Mononuclear cell (primary cell): ENCODE results near the gene APC2. TPM values are rescaled to one million over a fixed set of nuclear protein-coding genes. Genes with fewer than 3 reads are reported as not detected.
"Not testable (repeated sequence)": the region's sequence is repeated elsewhere in the genome, so short reads cannot be mapped to it uniquely, and the experiment has no call there.

Experiments used
- H3K27me3 ChIP-seq: 2 replicates; pipeline ENCODE4 v1.6.0; 2011; ENCODE audit warnings: low read length, control low read depth; ENCODE audit not compliant: insufficient read depth
- H3K4me1 ChIP-seq: 2 replicates; pipeline ENCODE4 v1.5.1; 2011; ENCODE audit warnings: mild to moderate bottlenecking, low read length, control low read depth; ENCODE audit not compliant: insufficient read depth
- H3K4me3 ChIP-seq: 2 replicates; pipeline ENCODE4 v1.5.1; 2011; ENCODE audit warnings: mild to moderate bottlenecking, low read length, moderate library complexity
- H3K9me3 ChIP-seq: 2 replicates; pipeline ENCODE4 v1.5.1; 2011; ENCODE audit warnings: low read depth, mild to moderate bottlenecking, control low read depth, low read length
- total RNA-seq: library from RNA; depleted of rRNA; stranded (reverse); fragments of >200 nt; gene quantifications from one replicate; pipeline ENCODE4 v1.2.3, GENCODE V29; 2012

Gene APC2
- total RNA-seq, 1 donor = 0.10 TPM

DNA sequence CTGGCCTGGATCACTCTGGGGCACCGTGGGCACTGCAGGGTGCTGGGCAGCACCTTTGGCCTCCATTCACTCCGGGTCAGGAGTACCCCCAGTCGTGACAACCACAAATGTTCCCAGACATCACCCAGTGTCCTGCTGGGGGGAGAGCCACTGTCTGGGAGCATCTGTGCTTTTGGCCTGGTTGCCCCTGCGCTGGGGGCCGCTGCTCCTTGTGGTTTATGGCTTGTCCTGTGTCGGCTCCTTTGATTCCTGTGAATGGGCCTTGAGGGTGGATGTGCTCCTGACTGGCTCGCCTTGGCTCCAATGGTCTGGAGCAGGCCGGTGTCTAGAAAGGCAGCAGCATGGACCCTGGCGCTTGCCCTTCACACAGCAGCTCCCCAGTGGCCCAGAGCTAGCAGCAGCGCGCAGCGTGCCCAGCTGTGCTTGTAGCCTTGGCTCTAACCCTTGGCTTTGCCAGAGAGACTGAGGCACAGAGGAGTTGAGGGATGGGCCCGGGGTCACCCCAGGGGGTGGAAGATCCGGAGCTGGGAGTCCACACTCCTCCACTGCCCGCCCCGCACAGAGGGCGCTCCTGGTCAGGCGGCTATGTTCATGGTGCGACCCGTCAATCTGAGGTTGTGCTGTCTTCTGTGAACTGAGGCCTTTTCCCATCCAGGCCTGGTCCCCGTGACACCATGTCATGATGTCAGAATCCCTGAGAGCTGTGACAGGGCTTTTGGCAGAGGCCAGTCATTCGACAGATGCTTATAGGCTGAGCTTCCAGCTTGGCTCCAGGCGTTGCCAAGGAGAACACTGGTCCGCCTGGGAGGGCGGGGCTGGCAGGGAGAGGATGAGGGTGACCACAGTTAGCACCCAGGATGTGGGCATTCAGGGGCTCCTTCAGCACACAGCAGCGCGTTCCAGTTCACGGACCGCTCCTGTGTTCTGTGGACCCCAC lies 38.4 kb upstream of the APC2 start:
- no peaks in the 10 kb centered on the region for H3K9me3 ChIP-seq
- H3K27me3 ChIP-seq = no peaks in the 10 kb centered on the region
- H3K4me1 ChIP-seq = peaks cover 80% of the 10 kb centered on the region
- H3K4me3 ChIP-seq = no peak overlapping the region

DNA sequence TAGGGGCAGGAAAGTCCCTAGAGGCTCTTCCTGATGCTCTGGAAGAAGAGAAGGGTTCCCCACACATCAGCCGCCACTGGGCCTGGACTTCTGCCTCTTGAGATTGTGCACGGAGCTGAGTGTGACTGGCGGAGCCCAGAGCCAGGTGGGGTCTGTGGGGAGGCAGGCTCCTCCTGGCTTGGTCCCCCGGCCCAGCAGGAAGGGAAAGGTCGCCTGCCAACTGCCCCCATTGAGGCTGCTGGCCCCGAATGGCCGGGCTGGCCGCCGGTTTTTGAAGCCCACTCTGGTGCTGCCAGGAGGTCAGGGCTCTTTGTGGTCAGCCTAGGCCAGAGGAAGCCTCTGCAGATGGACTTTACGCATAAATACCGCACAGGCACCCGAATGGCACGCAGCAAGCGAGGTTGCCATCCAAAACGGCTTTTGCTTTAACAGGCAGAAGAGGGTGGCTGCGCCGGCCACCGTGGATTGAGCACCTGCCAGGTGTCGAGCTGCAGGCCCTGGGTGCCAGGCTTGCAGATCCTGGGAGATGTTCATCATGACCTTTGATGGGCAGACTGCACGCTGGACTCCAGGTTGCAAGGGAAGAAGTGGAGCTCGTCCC lies 37.5 kb upstream of the APC2 start:
- Histone ChIP-seq H3K4me1 (peaks cover 77% of the 10 kb centered on the region), H3K9me3 (no peaks in the 10 kb centered on the region), H3K27me3 (no peaks in the 10 kb centered on the region), H3K4me3 (no peak overlapping the region)

DNA sequence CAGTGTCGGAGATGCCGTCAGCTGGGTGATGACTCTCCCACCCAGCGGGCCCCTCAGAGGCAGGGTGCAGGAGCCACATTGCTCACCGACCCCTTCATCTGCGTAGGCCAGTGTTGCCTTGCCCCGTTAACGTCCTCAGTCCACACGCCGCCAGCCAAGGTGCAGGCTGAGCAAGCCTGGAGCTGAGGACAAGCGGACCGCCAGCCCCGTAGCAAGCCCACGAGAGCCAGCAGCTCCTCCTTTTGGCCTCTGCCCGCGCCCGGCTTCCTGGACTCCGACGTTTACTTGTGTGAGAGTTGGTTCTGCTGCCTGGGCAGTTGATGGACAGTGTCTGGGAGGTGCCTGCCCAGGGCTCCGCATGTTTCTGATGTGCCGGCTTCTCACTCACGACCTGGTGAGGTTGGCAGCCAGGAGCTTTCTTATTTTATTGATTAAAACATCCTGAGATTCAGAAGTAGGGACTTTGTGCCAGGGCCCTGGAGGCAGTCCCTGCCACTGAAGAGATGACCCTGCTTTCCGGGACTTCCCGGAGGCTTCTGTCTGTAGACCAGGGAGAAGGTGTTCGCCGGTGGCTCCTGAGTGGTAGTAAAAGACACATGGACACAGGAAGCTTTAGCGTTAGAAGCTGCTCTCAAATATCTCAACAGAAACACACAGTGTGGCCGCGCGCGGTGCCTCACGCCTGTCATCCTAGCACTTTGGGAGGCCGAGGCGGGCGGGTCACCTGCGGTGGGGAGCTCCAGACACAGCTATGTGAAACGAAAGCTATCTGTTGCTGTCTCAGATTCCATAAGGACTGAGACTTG lies 36.7 kb upstream of the APC2 start:
- Histone ChIP-seq H3K4me3 (no peak overlapping the region), H3K27me3 (no peaks in the 10 kb centered on the region), H3K4me1 (peaks cover 76% of the 10 kb centered on the region), H3K9me3 (no peaks in the 10 kb centered on the region)

DNA sequence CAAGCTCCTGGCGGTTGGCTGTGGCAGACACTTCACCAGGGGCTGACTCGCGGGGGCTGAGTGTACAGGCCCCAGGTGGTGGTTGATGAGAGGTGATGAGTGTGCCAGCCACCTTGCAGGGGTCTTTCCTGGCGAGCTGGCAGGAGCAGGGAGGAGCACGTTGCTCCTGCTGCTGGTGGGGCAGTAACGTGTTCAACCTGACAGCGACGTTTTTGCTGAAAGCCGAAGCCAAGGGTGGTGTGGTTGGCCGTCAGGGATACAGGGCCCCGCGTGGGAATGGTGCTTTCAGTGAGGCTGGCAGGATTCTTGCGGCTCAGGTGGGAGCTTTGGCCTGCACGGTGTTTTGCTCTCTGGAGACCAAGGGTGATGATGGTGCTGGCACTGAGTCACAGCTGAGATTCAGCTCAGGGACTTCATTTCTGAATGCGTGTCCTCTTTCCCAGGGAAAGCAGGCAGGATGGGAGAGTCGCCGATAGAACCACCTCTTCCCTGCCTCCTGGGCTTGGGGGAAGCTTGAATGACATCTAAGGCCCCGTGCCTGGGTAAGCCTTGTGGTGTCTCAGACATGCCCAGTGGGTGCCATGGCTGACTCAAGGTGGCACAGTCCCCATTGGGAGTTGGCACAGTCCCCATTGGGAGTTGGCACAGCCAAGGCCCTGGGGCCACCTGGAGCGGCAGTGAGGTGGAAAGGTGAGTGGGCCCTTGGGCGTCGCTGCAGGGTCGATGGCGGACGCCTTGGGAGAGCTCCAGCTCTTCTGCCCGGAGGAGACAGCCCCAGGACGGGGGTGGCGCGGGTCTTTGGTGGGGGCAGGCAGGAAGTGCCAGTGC lies 33.7 kb upstream of the APC2 start:
- Histone ChIP-seq H3K9me3 (no peaks in the 10 kb centered on the region), H3K4me3 (no peak overlapping the region), H3K27me3 (no peaks in the 10 kb centered on the region), H3K4me1 (peaks cover 46% of the 10 kb centered on the region)

DNA sequence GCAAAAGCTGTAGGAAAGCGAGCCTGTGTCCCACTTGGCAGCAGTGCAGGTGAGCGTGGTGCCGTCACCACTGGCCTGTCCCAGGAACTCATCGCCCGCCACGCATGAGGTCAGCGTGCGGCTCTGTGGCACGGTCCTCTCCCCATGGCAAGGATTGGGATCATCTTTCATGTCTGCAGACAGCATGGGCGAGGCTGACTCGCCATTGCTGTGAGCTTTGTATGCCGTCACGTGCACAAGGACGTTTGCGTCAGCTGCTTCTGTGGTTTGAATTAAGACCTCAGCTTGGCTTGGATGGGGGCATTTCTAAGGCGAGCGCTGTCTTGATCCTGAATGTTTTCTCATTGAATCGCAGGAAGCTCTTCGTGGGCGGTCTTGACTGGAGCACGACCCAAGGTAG lies 32.8 kb upstream of the APC2 start:
- H3K4me1 ChIP-seq = peaks cover 37% of the 10 kb centered on the region
- H3K27me3 ChIP-seq = no peaks in the 10 kb centered on the region
- no peak overlapping the region for H3K4me3 ChIP-seq
- H3K9me3 ChIP-seq = no peaks in the 10 kb centered on the region

DNA sequence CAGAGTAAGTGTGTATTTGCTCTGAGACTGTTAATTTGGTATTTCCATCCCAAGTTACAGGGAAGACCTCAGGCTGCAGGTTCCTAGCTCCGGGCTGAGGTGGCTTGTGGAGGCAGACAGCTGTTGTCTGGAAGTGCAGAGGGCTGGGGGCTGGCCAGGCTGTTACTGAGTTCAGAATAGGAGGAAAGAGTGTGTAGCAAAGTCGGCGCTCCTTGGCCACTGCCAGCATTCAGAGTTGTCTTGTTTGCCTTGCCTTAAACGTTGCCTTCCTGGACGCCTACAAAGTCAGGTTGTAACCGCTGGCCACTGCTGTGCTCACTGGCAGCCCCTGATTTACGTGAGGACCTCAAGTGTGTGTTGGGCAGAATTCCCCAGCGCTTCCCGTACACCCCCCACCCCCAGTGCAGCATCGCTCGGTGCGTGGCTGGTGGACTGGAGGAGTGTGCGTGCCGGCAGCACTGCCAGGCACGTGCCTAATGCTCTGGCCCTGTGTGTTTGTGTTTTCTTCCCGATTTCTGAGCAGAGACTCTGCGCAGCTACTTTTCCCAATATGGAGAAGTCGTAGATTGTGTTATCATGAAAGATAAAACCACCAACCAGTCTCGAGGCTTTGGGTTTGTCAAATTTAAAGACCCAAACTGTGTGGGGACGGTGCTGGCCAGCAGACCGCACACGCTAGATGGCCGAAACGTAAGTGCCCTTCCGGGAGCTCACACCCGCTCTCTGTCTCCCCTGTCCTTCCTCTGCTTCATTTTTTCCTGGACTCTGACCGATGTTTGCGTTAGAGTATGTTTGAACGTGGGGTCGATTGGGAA lies 32.0 kb upstream of the APC2 start:
- H3K27me3 ChIP-seq = no peaks in the 10 kb centered on the region
- peaks cover 29% of the 10 kb centered on the region for H3K4me1 ChIP-seq
- H3K9me3 ChIP-seq = no peaks in the 10 kb centered on the region
- H3K4me3 ChIP-seq = no peak overlapping the region

DNA sequence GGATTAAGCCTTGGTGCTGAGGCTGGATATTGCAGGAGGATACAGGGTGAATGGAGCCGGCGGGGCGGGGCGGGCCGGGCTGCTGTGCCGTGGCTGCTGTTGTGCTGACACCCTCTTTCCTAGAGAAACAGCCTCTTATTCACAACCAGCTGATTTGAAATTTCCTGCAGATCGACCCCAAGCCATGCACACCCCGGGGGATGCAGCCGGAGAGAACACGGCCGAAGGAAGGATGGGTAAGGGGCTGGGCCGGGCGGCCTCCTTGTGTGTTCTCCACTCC lies 31.5 kb upstream of the APC2 start:
- H3K9me3 ChIP-seq = no peaks in the 10 kb centered on the region
- H3K27me3 ChIP-seq = no peaks in the 10 kb centered on the region
- peaks cover 24% of the 10 kb centered on the region for H3K4me1 ChIP-seq
- H3K4me3 ChIP-seq = no peak overlapping the region

DNA sequence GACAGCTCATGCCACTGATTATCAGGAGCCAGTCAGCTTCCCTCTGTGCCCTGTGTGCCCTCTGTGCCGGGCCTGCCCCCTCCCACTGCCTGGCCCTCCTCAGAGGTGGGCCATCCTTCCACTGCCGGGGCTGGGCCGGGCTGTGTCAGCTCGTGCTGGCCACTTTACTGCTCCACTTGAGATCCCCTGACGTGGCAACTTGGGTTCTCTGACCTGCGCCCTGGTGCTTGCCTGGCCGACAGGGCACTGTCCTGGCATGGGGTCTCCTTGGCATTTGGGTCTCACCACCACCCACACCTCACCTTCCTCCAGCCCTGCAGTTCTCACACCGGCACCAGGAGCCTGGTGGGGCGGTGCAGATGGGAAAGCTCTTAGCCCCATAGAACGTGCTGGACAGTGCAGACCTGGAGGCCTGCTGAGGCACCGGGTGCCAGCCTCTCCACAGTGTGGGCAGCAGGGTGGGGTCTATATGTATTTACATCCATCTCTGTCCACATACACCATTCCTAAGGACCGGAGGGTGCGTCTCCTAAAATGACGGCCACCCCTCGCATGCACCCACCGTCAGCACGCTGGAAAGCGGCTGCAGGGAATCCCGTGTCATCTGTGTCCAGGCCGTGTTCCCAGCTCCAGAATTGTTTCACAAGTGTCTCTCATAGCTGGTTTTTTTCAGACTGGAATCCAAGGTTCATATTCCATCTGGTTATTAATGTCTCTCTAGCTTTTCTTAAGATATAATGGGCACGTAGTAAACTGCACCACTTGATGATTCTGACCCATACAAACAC lies 30.8 kb upstream of the APC2 start:
- Histone ChIP-seq H3K4me3 (no peak overlapping the region), H3K27me3 (no peaks in the 10 kb centered on the region), H3K4me1 (peaks cover 21% of the 10 kb centered on the region), H3K9me3 (no peaks in the 10 kb centered on the region)

DNA sequence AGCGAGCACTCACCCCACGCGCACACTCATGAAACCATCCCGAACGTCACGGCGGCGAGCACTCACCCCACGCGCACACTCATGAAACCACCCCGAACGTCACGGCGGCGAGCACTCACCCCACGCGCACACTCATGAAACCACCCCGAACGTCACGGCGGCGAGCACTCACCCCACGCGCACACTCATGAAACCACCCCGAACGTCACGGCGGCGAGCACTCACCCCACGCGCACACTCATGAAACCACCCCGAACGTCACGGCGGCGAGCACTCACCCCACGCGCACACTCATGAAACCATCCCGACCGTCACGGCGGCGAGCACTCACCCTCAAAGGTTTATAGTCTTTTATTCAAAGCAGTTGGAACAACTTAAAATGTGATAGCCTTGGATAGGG lies 29.8 kb upstream of the APC2 start:
- peaks cover 17% of the 10 kb centered on the region for H3K4me1 ChIP-seq
- H3K9me3 ChIP-seq, H3K27me3 ChIP-seq, H3K4me3 ChIP-seq: not testable (repeated sequence)

DNA sequence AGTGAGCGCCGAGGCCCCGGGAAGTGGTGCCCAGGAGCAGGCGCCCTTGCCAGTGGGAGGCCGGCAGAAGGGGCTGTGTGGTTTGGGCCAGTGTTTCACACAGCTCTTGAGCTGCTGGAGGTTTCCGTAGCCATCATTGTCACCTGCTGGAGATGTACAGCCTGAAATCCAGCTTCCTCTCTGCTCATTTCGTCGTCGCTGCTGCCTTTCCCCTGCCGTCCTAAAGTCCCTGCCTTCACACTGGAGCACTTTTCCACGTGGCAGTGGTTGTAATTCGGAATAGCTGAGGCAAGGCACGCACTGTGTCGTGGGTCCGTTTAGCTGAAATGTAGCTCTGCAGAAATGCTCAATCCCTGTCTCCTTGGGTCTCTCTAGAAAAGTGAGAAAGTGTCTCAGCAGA lies 29.3 kb upstream of the APC2 start:
- Histone ChIP-seq H3K9me3 (no peaks in the 10 kb centered on the region), H3K4me1 (peaks cover 12% of the 10 kb centered on the region), H3K4me3 (no peak overlapping the region), H3K27me3 (no peaks in the 10 kb centered on the region)

DNA sequence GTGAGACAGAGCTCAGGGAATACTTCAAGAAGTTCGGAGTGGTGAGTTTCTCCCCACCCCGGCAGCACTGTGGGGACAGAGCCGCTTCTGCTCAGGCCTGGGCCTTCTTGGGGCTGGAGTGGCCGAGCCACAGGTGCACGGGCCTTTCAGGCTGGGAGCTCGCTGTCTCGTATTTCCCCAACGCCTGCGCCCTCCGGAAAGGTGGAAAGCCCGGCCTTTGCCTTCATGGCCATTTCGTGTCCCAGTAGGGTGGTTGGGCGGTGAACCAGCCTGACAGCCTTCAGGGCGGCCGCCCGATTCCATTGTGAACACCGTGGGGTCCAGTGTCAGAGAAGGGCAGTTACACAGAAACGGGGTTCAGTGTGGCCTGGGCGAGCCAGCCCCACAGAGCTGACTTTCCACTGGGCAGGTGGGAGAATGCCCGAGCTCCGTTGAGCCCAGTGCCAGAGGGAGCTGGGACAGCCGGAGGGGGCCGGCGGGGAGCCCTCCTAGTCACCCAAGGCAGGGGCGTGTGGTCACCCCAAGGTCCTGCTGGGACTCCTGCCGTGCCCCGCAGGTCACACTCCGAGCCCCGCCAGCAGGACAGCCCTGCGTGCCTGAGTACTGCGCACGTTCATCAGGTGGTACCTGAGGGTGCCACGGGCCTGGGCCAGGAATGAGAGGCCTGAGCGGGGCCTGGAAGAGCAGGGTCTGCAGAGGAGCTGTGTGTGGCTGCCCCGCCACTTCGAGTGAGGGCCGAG lies 28.5 kb upstream of the APC2 start:
- H3K9me3 ChIP-seq = no peaks in the 10 kb centered on the region
- no peak overlapping the region for H3K4me3 ChIP-seq
- H3K27me3 ChIP-seq = no peaks in the 10 kb centered on the region
- peaks cover 4% of the 10 kb centered on the region for H3K4me1 ChIP-seq

DNA sequence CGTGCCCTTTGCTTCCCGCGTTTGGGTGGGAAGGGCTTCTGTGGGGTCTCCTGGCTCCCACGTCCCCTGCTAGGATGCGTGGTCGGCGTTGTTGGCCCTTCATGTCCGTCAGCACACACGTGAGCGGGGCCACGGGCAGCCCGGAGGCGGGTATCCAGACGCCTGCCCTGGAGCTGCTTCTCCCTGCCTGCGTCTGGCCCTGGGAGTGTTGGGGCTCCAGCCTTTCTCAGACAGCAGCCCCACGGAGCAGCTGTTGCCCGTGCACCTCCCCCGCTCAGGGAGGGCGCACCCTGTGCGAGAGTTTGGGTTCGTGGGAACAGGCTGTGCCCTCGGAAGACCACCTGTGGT lies 28.0 kb upstream of the APC2 start:
- Histone ChIP-seq H3K4me3 (no peak overlapping the region), H3K9me3 (no peaks in the 10 kb centered on the region), H3K4me1 (no peaks in the 10 kb centered on the region), H3K27me3 (no peaks in the 10 kb centered on the region)

DNA sequence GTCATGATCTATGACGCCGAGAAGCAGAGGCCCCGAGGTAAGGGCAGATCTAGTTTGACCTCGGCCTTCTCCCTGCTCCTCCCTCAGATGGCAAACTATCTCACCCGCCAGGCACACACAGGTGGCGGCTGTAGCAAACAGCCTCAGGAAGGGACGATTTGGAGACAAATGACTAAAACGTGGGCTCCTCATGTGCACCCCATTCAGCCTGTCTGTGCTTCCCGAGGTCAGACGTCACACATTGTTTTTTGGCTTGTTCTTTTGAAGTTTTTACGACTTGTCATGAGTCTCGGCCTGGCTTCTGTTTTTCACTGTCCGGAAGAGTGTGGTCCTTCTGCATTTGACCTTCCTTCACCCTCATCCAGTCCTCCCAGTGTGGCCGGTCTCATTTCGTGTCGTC lies 27.6 kb upstream of the APC2 start:
- Histone ChIP-seq H3K4me1 (no peaks in the 10 kb centered on the region), H3K9me3 (no peaks in the 10 kb centered on the region), H3K27me3 (no peaks in the 10 kb centered on the region), H3K4me3 (no peak overlapping the region)
